ENCODE data around the gene ENDOU. TPM values are rescaled to one million over a fixed set of nuclear protein-coding genes. Genes with fewer than 3 reads are reported as not detected.

The ENDOU gene
- total RNA-seq, 4 donors from 2014 or later: 0.28 to 0.64 TPM; not detected in 2

DNA sequence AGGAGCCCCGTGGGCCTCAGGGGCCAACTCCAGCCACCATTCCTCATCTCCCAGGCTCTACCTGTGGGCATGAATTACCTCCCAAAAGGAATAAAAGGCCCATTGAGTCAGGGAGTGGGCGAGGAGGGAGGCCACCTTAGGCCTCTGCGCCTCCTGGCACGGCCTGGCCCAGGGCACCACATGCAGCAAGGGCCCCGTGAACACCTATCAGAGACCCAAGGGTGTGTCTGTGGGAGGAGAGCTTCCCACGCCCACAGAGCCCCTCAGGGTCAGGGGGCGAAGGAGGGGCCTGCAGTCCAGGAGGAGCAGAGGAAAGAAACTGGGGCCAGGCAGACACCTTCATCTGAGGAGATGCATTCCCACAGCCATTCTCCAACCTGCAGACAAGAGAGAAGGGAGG is 21.2 kb upstream of the ENDOU start:
- no peaks in the 10 kb centered on the region for H3K9me3 ChIP-seq
- no peak overlapping the region for H3K4me3 ChIP-seq
- no peaks in the 10 kb centered on the region for H3K27me3 ChIP-seq
- DNase-seq: no peak
- H3K36me3 ChIP-seq: no peaks in the 10 kb centered on the region
- TF ChIP-seq POLR2A (IDR thresholded peaks at IDR 0.05) (no peak), CTCF (IDR thresholded peaks at IDR 0.05) (no peak)
- no peak overlapping the region for H3K27ac ChIP-seq
- intact Hi-C loops (cut with DNase I; ENCODE audit: low total_unique reads): loop anchor here (10.0 kb wide), 1 partner anchor 88 kb away; no protein-coding TSS in a partner anchor
- H3K4me1 ChIP-seq: no peaks in the 10 kb centered on the region

DNA sequence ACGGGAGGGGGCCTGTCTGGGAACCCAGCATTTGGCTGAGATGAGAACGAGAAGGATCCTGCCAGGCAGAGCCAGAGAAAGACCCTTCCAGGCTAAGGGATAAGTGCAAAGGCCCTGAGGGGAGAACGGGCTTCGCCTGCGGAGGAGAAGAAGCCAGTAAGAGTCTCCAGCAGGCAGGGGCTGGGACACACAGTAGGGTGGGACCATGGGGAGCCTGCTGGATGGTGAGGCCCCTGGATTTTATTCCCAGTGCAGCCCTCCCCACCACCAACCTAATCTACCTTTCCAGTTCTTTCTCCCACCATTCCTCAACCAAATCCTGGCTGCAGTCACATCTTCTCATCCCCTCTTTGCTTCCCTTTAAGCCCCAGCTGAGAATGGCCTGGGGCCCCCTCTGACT is 20.8 kb upstream of the ENDOU start:
- no peaks in the 10 kb centered on the region for H3K9me3 ChIP-seq
- no peaks in the 10 kb centered on the region for H3K27me3 ChIP-seq
- no peak overlapping the region for H3K4me3 ChIP-seq
- DNase-seq: no peak
- no peak overlapping the region for H3K27ac ChIP-seq
- no peaks in the 10 kb centered on the region for H3K36me3 ChIP-seq
- no peak for TF ChIP-seq POLR2A (IDR thresholded peaks at IDR 0.05)
- no peak for TF ChIP-seq CTCF (IDR thresholded peaks at IDR 0.05)
- intact Hi-C loops (cut with DNase I; ENCODE audit: low total_unique reads): loop anchor here (10.0 kb wide), 1 partner anchor 89 kb away; no protein-coding TSS in a partner anchor
- no peaks in the 10 kb centered on the region for H3K4me1 ChIP-seq

DNA sequence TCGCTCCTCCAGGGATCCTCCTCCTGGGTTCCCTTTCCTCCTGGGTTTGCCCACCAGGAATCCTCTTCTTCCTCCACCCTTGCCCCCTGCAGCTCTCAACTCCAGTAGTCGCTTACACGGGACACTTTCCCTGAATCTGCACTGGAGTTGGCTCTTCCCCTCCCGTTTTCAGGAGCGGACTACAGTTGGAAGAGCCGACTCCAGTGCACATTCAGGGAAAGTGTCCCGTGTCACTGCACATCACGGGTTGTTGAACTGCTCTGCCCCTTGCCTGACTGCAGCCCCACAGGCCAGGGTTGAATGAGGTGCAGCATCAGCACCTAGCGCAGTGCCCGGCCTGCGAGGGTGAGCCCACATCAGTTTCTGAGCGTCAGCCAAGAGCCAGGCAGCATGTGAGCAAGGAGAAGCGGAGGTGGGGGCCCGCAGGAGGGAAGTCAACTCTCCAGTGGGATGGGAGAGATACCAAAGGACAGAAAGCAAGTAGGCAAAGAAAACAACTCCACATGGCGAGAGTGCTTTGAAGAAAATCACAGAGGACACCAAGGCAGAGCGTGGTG is 20.3 kb upstream of the ENDOU start:
- no peak overlapping the region for H3K27ac ChIP-seq

DNA sequence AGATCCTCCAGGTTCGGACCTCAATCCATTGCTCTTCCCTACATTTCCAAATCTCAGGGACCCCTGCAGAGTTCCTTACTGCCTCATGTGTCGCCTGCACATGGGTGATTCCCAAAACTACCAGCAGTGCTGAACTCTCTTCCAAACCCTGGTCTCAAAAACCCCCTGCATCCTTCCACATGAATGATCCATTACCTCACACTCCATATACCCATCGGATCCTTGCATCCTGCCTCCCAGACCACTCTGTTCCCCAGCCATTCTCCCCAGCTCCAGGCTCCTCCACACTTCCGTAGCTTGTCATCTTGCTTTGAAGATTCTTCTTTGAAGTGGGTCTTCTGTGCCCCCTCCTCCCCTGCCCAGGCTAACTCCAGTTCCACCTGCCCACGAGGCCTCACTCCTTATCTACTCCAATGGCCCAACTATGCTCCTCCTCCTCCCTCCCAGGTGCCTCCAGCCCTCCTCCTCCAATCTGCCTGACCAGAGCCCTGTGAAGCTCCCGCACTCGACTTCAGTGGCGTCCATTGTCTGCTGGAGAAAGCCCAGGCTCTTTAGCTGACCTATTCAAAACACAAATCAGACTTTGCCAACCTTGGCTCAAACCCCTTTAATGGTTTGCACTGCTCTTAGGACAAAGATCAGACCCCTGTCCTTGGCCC is 19.6 kb upstream of the ENDOU start:
- no peaks in the 10 kb centered on the region for H3K27me3 ChIP-seq
- no peak overlapping the region for H3K4me3 ChIP-seq
- DNase-seq: no peak
- H3K27ac ChIP-seq: no peak overlapping the region
- H3K4me1 ChIP-seq: no peaks in the 10 kb centered on the region
- H3K36me3 ChIP-seq: no peaks in the 10 kb centered on the region
- intact Hi-C loops (cut with DNase I; ENCODE audit: low total_unique reads): loop anchor here (10.0 kb wide), 1 partner anchor 90 kb away; no protein-coding TSS in a partner anchor
- H3K9me3 ChIP-seq: no peaks in the 10 kb centered on the region
- no peak for TF ChIP-seq CTCF (IDR thresholded peaks at IDR 0.05)
- TF ChIP-seq POLR2A (IDR thresholded peaks at IDR 0.05): no peak

More for the DNA sequence above, 20.3 kb upstream of the ENDOU start:
- intact Hi-C loops (cut with DNase I; ENCODE audit: low total_unique reads): loop anchor here (10.0 kb wide), 1 partner anchor 89 kb away; no protein-coding TSS in a partner anchor
- no peaks in the 10 kb centered on the region for H3K36me3 ChIP-seq
- H3K27me3 ChIP-seq: no peaks in the 10 kb centered on the region
- TF ChIP-seq POLR2A (IDR thresholded peaks at IDR 0.05) (no peak), CTCF (IDR thresholded peaks at IDR 0.05) (no peak)
- no peak overlapping the region for H3K4me3 ChIP-seq
- no peak for DNase-seq
- no peaks in the 10 kb centered on the region for H3K4me1 ChIP-seq
- H3K9me3 ChIP-seq: no peaks in the 10 kb centered on the region

GRCh38 chr12:47744005-47744651 is 18.8 kb upstream of the ENDOU start:
- intact Hi-C loops (cut with DNase I; ENCODE audit: low total_unique reads): loop anchor here (10.0 kb wide), 1 partner anchor 91 kb away; no protein-coding TSS in a partner anchor
- Histone ChIP-seq H3K4me3 (no peak overlapping the region), H3K27ac (no peak overlapping the region), H3K36me3 (no peaks in the 10 kb centered on the region), H3K4me1 (no peaks in the 10 kb centered on the region), H3K9me3 (no peaks in the 10 kb centered on the region), H3K27me3 (no peaks in the 10 kb centered on the region)
- peak in 3 of 4 experiments; percentile 31 to 44 (median 33) for TF ChIP-seq CTCF (IDR thresholded peaks at IDR 0.05)
- TF ChIP-seq POLR2A (IDR thresholded peaks at IDR 0.05): no peak
- DNase-seq: no peak
